KG1 (cell line): Measurements from ENCODE around the gene MCF2L.
"Not testable (repeated sequence)": the region's sequence is repeated elsewhere in the genome, so short reads cannot be mapped to it uniquely, and the experiment has no call there.

ENCODE experiments used
- DNase-seq: peaks from one replicate; lab custom pipeline; 2025; lab: John Stamatoyannopoulos, UW

MCF2L gene

DNA sequence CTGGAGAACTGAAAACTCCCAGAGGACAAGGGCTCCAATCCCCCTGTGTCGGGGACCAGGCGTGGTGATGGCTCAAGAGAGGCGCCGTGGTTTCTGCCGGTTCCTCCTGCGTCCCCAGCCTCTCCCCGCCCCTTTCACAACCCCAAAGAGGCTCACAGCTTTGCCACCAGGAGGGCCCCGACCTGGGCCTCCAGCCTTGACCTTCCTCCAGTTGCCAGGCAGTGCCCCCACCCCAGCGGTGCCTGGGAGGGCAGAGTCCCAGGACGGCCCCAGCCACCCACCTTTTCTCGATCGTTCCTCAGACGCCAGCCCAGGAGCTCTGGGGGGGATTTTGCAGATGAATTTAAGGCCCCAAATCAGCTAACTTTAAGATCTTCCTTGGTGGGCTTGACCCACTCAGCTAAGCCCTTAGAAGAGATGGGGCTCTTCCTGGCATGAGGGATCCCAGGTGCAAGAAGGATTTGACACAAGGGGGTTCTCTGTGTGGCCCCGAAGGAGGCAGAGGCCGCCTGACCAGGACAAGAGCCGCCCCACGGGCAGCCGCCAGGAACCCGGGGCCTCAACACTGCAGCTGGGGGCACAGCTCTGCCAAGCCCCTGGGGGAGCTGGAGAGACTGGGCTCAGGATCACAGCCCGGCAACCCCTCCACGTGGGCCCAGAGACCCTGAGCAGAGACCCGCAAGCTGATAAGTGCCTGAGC, 47.0 kb downstream of the MCF2L start:
- DNase-seq = no peak

DNA sequence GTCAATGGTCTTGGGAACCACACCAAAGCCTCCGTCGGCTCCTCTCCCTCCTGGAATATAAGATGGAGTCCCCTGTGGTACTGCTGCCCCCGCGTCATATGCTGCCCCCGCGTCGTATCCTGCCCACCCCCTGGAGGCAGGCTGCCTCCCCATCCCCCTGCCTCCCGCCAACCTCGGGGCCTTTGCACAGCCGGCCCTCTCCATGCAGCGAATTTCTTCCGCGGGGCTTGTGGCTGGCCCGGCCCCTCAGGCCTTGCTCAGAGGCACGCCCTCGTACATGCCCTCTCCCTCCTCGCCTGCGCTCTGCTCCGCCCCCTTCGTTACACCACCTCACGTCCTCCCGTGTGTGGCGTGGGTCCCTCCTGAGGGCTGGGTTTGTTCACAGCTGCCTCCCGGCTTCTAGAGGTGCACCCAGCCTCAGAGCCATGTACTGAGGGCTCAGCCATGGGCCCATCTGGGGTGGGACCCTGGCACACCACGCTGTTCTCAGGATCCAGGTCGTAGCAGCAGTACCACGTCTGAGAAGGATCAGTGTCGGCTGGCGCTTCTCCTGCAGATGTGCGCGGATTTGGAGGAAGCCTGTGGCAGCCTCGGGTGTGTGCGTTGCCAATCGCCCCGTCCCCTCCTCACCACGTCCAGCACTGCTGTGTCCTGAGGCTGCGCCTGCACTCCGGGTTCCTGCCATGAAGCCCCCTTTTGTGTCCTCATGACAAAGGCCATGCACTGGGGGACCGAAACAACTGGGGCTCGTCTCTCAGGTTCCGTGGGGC, 47.7 kb downstream of the MCF2L start:
- DNase-seq = no peak

DNA sequence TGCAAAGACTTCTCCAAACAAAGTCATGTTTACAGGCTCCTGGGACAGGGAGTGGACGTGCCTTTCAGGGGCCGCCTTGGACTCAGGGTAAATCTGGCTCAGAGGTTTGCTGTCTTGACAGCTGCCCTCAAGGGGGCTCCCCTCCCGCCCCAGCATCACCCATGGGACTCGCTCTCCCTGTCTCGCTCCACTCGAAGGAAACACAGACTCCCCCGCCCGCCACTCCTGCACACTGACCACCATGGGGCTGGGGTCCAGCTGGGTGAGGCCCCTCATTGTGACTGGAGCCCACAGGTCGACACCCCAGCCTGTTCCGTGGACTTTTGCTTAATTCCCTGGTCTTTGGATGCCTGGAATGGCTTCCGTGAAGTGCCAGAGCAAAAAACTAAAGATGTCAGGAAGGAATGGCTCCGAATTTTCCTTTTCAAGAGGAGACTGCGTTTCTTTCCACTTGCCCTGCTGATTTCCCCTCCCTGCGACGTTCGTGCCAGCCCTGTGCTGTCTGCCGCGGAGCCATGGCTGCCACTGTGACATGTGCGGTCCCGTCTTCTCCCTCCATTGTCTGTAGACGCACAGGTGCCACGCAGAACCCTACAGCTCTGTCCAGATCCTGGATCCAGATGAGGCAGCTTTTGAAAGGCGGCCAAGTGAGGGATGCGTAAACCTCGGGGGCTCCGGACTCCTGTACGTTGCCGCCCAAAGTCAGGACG, 48.6 kb downstream of the MCF2L start:
- no peak for DNase-seq

DNA sequence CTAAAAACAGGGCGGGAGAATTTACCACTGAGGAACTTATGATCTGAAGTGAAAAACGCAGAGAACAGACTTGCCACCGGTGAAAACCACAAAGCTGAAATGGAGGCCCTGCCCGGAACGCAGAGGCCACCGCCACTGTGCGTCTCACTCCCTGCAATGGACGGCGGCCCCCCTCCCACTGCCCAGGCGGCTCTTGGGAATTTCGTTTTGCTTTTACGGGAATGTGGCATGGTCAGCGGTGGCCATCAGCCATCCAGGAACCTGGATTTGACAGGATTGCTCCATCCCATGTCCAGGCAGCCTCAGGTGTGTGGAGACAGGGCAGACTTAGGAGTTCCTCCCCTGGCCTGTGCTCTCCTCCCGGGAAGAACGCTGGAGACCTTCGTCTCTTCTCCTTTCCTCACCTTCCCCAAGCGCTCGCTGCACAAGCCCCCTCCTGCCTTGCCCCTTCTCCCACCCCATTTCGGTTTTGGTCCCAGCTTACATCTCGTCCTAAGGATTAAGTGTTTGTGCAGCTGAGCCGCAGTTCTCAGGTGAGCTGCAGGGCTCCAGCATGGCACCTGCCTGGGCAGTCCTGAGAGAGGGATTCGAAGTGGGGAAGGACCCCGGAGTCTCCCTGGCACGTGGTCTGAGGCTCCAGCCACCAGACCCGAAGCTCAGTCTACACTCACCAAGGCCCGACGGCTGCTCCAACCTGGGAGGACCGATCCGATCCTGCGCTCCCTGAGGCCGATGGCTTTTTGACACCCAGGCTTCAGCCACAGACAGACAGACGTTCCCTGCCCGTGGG, 49.9 kb downstream of the MCF2L start:
- DNase-seq = no peak

DNA sequence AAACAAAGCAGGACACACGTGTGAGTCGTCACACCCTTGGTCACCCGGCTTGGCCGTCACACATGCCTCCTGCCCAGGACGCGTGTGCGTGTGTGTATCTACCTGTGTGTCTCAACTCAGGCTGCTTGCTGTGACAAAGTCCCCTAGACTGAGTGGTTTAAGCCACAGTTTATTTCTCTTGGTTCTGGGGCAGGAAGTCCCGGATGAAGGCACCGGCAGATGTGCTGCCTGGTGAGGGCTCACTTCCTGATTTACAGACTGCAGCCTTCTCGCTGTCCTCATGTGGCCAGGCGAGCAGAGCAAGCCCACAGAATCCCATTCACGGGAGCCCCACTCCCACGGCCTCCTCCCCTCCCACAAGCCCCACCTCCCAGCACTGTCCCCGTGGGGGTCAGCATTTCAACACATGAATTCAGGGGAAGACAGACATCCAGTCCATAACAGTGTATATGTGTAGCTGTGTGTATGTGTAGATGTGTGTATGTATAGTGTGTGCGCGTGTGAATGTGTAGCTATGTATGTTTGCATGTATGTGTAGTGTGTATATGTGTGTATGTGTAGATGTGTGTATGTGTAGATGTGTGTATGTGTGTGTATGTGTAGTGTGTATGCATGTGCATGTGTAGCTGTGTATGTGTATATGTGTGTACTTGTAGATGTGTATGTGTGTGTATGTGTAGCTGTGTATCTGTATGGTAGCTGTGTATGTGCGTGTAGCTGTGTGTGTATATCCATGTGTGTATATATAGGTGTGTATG, 51.5 kb downstream of the MCF2L start:
- no peak for DNase-seq

DNA sequence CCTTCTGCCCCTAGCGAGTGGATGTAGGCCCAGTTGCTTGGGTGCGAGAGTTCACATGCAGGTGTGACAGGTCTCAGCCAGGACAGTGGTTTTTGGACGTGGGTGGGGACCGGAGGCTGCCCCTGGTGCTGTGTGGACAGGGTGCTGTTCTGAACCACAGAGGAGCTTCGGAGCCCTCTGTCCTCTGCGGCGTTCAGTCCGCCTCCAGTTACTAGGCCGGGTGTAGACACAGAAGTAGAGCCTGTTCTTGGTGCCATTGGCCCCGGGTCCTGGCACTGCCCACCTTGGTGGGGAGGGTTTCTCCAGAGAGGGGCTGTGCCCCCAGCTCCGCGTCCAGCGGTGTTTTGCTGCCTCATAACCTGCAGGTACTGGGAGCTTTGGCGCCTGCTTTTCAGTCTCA, 52.4 kb downstream of the MCF2L start:
- DNase-seq = no peak

DNA sequence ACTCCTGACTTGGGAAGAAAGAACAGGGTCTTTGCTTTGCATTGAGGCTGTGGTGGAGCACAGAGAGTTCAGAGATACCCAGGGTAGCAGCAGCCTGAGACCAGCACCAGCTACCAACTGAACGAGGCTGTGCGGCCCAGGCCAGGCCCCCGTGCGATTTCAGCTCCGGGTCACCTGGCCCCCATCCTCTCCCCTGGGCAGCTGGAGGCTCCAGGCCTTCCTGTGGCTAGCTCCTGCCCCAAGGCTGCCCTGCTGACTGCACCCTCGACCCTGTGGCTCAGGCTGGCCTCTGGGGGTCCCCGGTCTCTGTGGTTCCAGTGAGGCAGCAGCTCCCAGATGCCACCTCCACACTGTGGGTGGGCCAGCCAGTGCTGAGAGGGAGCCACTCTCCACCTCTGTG, 52.8 kb downstream of the MCF2L start:
- DNase-seq = no peak

DNA sequence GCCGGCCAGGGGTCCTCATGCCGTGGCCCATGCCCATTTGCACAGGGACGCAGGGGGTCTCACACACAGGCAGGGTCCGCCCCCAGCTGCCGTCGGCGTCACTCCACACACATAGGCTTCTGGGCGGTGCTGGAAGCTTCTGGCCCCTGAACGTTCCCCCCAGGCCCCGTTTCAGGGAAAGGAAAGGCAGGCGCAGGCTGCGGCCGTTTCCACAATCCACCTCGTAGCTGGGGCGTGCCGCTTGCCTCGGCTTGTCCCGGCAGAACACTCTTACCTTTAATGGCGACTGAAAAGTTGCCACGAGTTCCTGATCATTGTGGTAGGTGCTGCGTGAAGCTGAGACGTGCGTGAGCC, 53.4 kb downstream of the MCF2L start:
- DNase-seq = no peak

DNA sequence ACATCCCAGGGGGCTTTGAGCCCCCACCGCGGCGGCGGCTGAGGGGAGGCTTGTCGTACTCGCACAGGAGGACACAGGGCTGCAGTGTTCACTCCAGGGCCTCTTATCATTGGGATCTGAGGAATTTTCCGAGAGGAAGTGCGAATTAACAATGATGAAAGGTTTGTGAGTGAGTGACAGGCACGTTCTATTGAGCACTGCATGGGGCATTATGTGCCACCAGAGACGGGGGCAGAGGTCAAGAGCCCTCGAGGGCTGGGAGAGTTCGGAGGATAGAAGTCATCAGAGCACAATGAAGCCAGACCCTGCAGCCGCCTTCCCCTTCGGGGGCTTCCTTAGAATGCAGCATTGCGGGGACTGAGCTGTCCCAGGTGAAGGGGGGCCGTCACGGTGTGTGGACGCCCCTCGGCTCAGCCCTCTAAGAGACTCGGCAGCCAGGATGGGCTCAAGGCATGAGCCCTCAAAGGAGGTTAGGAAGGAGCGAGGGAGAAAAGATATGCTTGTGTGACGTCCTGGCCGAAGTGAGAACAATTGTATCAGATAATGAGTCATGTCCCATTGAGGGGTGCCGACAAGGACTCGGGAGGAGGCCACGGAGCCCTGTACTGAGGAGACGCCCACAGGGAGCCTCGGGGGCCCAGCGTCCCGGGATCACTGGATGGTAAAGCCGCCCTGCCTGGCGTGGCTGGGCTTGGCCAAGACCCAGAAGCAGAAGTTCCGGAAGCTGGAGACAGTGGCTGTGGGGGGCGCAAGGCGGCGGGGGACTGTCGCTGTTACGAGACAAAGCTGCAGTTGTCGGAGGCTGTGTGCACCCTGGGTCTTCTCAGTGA, 53.9 kb downstream of the MCF2L start:
- DNase-seq = no peak

DNA sequence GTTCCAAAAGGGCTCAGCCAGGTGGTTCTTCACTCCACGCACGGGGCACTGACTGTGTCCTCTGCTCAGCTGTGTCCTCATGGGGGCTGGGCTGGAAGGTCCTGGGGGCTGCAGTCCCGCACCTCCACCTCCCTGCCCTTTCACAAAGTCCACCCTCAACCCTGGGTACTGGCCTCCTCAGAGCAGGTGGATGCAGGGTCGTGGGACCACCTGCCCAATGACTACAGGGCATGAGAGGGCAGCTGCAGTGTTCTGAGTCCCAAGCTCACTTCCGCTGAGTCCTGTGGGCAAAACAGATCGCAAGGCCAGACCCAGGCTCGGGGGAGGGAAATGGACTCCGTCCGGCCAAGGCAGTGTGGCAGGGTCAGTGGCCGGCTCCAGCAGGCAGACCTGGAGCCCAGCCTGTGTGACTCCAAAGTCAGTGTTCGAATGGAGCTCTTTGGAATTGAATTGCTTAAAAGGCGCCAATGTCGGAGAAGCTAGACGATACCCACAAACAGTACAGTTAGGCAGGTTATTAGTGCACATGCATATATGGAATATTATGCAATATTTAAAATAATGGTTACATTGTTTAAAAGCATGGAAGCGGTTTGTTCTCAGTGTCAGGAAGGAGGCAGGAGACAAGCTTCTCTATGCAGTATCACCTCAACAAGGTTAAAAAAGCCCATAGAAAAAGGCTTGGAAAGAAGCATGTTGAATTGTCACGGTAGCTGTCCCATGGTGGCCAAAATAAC, 54.8 kb downstream of the MCF2L start:
- DNase-seq = no peak

DNA sequence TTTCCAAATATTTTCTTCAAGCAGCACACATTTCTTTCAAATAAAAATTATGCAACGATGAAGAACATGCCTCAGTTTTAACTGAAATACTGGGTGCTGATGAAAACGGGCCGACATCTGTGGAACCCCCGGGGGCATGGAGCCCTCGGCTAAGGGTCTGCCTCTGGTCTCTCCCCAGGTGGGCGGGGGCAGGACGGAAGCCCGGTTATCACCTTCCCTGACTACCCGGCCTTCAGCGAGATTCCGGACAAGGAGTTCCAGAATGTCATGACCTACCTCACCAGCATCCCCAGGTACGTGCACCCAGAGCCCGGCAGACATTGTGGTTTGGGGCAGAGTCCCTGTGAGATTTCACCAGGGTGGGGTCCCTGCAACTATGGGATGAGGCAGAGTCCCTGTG, 55.5 kb downstream of the MCF2L start:
- DNase-seq = no peak

DNA sequence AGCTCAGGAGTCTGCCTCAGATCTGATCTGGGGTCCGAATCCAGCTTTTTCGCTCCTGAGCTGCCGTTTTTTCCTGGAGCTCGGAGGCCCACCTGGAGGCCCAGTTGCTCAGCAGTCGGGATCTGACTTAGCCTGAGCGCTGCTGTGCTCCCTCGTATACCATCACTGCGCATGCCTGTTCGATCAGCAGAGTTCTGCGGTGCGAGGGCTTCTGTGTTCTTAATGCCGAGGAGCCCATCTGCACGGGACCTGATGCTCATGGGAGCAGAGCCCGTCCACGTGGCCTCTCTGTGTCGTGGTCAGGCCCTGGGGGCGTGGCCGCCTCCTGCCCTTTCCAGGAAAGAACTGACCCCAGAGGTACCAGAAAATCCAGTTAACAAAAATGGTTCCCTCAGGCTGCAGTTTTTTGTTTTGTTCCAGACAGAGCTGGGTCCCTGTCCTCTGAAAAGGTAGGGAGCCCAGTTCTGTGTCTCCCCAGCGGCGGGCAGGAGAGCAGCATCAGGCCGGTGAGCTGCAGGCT, 57.4 kb downstream of the MCF2L start:
- DNase-seq = no peak

DNA sequence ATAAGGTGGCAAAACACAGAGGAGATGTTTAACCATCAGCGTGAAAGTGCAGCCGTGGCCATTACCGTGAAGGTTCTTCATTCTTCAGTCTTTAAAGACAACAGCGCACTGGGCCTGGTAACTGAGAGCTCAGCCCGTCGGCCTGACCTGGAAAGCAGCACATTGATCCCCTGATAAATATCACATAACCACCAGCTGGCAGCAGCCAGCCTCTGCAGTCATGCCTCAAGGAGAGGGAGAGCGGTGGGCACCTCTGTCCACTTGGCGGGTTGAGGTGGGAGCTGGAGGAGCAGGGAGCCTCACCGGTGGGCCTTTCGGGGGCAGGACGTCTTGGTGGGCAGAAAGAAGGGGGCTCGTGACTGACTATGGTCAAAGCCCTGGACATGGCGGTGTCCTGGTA, 58.1 kb downstream of the MCF2L start:
- no peak for DNase-seq

DNA sequence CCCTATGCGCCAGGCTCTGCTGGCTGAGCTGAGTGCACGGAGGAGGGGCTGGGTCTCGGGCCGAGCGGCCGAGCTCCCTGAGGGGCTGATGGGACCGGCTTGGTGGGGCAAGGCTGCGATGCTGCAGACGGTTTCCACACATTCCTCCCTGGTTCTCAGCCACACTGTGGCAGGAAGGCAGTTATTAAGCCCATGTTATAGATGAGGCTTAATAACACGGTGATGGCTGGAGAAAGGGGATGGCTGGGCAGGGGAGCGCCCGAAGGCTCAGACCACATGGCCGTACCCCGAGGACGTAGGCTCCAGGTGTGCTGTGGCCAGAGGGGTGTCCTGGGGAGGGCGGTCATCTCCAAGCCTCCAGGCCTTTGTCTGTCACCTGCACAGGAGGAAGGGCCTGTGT, 58.6 kb downstream of the MCF2L start:
- DNase-seq = no peak

DNA sequence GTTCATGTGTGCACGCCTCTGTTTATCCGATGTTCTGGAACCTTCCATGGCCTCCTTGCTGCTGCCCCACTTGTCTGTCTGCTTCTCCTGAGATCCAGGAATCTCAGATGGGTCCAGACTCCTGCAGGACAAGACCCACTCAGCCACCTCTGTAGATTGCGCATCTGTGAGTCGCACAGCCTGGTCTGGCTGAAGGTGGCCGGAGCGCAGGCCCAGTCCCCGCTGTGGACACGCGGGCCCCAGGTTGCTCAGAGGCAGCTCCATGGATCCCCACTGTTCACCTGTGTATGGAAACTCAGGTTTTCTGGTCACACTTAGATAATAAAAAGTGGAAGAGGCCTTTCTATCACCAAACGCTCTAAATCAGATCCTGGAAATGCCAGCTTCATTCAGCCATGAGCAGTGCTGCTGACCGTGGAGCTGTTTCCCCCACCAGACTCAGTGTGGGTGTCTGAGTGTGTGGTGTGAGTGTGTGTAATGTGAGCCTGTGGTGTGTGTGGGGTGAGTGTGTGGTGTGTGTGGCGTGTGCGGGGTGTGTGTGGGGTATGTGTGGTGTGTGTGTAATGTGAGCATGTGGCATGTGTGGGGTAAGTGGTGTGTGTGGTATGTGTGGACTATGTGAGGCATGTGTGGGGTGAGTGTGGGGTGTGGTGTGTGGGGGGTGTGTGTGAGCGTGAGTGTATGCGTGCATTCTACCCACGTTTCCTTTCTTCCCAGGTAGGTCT, 59.5 kb downstream of the MCF2L start:
- DNase-seq = no peak

DNA sequence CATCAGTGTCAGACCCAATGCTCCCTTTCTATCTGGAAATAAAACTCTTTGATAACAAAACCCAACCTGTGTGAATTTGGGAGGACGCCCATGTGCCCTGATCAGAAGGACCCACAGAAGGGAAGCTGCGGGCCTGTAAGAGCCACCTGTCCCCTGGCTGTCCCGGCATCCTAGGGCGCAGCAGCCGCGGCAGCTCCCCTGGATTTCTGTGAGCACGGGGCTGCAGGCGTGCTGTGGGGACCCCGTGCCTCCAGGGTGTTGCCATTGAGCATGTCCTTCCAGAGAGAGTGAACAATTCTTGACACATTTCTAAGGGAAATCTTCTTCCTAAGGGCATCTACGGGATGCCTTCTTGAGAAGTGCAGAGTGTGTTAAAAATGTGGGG, 60.0 kb downstream of the MCF2L start:
- no peak for DNase-seq

DNA sequence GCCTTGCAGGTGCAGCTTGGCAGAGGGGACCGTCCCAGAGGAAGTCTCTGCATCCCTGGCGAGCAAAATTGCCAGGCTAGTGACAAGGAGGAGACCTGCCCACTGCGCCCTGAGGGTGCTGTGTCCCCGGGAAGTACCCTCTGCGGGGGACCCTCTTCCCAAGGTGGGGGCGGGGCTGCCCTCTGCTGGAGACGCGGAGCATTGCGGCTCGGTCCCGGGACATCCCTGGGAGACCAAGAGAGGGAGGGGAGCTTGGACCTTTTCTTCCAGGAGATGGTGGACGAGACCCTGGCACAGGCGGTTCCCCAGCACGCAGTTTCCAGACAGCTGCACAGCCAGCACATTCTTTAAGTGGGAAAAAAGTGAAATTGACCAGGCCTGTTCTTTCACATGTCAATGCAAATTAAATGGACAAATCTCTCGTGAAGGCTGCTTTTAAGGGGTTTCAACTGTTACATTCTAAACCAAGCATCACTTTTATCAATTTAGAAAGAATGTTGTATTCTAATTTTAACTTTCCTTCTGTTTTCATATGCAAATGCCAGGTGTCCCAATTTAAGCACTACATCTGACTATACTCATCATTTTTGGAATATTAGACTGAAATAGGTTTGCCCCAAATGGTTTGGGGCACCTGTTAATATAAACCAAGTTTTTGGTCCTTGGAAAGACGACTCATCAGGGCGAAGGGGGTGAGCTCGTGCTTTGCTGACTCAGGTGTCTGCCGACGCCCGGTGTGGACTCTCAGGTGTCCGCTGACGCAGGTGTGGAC, 60.7 kb downstream of the MCF2L start:
- no peak for DNase-seq

DNA sequence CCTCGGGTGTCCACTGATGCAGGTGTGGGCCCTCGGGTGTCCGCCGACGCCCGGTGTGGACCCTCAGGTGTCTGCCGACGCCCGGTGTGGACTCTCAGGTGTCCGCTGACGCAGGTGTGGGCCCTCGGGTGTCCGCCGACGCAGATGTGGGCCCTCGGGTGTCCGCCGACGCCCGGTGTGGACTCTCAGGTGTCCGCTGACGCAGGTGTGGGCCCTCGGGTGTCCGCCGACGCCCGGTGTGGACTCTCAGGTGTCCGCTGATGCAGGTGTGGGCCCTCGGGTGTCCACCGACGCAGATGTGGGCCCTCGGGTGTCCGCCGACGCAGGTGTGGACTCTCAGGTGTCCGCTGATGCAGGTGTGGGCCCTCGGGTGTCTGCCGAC, 61.2 kb downstream of the MCF2L start:
- DNase-seq = not testable (repeated sequence)
